GM21528 (cell line): ENCODE measurements around the gene CKLF.
A peak's percentile ranks its signal among the peaks of the same experiment; 100 is the strongest.

Source experiments
- ATAC-seq: cut with Tn5 transposase; IDR thresholded peaks from one replicate; pipeline ENCODE4 v1.9.1; 2021; ENCODE audit warnings: mild to moderate bottlenecking, moderate library complexity; ENCODE audit not compliant: unreplicated experiment, low FRiP score

CKLF gene

DNA sequence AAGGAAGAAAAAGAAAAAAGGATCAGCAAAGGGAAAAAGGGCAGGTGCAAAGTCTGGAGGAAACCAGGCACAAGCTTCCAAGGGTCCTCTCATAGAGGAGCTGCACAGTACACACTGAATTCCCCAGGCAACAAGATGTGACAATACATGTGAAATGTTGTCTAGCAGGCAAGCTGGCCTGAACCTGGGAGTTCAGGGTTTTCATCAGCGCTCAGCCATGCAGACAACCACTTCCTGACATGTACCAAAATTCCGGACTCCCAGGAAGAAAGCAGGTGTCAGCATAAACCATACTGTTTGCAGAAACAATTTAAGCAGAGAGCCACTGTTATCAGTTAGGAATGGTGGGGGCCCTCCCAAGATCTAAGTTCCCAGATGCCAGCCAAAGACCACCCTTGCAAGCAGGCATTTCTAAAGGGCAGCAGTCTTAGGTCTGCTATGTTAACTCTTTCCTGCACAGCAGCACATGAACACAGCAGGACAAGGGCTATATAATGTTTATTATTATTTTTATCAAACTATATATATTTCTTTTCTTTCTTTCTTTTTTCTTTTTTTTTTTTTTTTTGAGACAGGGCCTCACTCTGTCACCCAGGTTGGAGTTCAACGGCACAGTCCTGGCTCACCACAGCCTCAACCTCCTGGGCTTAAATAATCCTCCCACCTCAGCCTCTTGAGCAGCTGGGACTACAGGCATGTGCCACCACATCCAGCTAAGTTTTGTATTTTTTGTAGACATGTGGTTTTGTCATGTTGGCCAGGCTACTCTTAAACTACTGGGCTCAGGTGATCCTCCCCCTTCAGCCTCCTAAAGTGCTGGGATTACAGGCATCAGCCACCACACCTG, 12.5 kb upstream of the CKLF start:
- peak; percentile 66 for ATAC-seq

- no peak for ATAC-seq
Observed at GRCh38 chr16:66541388-66542355, 10.7 kb upstream of the CKLF start.

GRCh38 chr16:66542396-66542795, 10.0 kb upstream of the CKLF start:
- no peak for ATAC-seq

DNA sequence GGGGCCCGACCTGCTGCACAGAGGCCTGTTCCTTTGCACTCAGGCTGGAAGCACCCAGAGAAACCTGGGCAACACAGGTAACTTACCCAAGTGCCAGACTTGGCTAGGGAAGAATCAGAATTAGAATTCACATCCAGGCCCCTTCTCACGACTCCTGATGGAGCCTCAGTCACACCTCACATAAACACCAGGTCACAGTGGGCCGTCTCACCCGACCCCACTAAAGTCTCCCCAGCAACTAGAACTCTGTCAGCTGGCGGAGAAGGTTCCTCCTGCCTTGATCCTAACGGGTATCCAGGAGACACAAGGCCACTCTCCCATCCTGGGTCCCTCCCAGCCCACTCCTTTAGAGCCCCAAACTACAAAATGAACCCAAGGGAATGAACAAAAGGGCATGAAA, 8.8 kb upstream of the CKLF start:
- ATAC-seq, result no peak

DNA sequence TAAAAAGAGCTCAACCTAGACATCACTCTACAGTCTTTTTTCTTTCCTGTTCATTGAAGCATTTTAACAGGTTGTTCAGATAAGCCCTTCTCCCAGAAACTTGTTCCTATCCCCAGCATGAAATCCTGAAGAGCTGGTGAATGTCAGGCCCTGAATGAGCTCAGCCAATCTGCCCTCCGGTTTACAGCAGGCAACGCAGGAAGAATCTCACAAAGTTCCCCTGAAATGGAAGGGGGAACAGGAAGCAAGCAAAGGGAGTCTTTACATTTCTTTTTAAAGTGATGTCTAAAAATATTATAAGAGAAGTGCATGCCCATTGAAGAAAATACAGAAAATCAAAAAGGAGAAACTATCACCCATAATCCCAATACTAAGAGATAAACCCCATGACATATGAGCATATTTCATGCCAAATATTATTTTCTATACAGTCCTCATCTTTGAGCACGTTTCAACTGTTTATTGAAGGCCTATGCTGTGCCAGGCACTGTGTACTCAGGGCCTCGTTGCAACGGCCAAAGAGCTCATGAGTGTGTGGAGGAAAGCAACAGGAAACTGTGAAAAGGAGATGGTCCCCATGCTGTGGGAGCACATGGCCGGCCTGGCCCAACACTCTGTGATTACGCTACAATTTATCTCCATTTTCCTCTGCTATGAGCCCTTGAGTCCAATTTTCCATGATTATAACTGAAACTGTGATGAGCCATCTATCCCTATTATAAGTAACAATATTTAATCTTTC, 8.2 kb upstream of the CKLF start:
- no peak for ATAC-seq

DNA sequence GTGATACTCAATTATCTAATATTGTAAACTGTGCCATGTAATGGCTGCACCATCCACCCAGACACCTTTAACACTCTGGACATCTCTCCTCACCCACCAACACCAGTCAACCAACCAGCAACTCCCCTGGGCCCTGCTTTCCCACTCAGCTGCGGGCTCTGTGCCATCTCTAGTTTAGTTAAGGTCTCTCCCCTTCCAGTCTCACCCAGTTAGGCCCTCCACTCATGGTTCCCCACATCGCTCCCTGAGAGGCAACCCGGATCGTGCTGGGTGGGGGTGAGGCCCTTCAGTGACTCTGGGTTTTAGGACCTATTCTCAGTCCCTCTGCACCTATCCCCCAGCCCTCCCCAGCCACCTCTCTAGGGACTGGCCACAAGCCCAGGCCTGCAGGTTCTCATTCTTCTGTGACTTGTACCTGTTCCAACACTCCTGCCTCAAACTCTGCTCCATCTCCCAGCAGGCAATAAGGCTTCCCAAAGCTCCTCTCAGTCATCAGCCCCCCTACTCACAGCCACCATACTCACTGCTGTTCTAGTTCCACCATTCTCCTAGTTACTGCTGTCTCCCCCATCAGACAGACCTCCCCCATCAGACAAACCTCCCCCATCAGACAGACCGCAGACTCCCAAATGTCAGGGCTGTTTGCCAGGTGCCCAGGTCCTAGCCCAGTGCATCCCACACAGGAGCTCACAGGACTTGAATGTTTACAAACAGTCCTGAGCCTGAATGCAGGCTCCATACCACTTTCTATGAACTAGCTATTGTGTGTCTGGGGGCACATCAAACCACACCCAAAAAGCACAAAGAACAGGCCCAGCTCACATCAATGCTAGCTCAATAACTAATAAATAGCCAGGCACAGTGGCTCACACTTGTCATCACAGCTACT, 5.0 kb upstream of the CKLF start:
- ATAC-seq, result no peak

- no peak for ATAC-seq
Observed at GRCh38 chr16:66548068-66548467, 4.3 kb upstream of the CKLF start.

GRCh38 chr16:66548868-66549267, 3.5 kb upstream of the CKLF start:
- ATAC-seq, result no peak

DNA sequence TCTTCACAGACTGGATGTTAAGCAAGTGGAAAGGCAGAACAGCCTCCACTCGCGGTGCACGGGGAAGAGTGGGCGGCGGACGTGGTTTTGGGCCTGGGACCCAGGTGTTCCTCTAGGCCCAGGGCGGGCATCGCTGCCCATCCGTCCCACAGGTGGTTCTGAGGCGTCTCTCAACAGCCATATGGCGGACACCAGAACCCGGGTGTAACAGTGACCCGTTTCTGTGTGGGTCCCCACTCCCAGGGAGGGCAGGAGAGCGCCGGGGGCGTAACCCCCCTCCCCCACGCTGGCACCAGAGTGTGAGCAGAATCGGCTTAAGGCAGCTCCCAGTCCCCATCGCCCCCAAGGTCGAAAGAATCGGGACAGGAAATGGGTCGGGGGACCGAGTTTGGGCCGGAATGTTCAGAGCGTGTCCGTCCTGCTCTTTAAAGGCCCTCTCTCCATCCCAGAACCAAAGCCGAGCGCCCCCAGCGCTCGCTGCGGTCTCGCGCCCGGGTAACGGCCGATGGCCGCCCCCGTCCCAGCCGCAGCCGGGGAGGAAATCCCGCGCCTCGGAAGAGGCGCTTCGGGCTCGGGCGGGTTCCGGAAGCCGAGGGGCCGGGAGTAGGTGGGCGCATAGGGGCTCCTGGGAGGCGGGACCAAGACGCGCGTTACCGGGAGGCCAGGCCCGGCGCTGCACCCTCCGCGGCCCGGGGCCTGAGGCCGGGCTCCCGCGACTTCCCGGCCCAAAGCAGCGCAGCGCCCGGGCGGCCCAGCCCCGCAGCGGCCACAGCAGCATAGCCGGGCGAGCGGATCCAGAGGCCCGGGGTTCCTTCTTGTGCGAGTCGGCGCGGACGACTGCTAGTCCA, 2.9 kb upstream of the CKLF start, which contains the start of gene TK2:
Gene TK2, minus strand, starts transcription at position 839 of the 848 bp plus-strand sequence. Its CDS starts 61 bp downstream, at position 778.
- no peak for ATAC-seq

DNA sequence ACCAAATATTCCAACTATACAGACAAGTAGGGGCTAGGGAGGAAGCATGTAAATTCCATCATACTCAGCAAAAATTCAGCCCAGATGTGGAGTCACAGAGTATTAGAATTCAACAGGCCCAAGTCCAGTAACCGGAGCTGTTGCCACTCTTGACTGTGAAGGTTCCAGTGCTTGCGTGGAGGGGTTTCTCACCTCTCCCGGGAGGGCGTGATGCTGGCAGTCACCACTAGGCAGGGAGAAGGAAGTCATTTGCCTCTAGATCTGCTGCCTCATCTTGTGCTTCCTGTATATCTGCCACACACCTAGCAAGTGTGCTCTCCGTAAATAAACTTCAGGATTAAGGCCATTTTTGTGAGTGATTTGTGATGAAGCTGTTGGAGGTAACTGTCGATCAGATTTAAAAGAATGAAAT, 1.0 kb upstream of the CKLF start:
- ATAC-seq, result no peak

DNA sequence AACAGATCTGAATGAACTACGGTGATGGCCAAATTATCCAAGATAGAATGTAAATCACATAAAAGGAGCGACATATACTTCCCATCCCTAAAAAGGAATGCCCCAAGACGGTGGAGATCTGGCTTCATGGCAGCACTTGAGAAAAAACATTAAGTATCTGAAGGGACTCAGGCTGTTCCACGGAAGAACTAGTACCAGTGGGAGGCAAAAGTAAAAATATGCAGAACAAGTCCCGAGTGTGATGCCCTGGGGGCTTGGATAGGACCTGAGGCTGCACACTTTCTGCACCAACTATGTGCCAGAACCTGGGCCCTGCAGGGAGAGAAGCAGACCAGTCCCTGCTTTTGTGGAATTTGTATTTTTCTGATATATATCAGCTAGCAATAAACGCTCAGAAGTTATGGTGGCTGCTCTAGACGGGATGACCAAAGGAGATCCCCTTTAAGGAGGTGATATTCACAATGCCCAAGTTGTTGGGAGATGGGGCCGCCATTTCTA, 539 bp upstream of the CKLF start:
- ATAC-seq, result no peak

GRCh38 chr16:66553223-66553622, 847 bp downstream of the CKLF start:
- ATAC-seq, result no peak

- ATAC-seq, result no peak
Observed at GRCh38 chr16:66554021-66554420, 1.6 kb downstream of the CKLF start.

DNA sequence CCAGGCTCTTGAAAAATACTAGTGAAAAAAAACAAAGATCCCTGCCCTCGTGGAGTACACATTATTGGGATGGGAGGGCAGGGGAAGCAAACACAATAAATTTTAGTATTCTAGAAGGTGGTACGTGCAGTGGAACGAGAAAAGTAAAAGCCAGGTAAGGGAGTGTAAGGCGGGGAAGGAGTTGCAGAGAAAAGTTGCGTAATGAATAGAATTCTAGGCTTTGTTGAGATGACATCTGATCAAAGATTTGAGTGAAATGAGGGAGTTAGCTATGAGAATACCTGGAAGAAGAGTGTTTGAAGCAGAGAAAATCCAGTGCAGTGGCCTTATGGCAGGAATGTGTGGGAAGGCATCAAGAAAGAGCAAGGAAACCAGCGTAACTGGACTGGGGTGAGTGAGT, 2.1 kb downstream of the CKLF start:
- no peak for ATAC-seq

GRCh38 chr16:66560107-66560506, 7.7 kb downstream of the CKLF start:
- ATAC-seq, result no peak

DNA sequence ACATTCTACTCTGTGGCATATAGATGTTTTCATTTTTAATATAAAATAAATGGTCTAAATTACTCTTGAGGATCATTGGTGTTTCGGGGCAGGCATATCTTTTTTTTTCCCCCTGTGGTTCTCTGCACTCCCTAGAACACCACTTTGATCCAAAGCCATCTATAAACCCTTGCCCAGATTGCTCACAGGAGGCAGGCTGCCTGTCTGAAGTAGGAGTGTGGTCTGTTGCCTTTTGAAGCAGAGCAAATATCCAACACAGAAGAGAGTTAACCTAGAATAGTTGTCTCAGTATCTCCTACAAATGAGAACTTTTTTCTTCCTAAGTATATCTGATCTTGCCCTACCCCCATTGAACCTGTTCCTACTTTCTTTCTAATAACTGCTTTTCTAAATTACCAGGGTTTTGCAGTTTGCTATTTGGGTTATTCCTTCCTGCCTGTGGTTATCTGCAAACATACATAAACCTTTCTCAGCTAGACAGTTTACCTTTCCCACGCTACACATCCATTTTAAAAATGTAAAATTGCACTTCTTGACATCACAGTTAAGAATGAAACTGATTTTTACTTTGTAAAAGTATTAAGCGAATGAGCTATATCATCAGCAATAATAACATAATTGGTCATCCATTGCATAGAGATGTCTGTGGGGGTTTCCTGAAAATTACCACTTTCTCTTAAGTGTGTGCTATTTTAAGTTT, 9.2 kb downstream of the CKLF start:
- no peak for ATAC-seq

DNA sequence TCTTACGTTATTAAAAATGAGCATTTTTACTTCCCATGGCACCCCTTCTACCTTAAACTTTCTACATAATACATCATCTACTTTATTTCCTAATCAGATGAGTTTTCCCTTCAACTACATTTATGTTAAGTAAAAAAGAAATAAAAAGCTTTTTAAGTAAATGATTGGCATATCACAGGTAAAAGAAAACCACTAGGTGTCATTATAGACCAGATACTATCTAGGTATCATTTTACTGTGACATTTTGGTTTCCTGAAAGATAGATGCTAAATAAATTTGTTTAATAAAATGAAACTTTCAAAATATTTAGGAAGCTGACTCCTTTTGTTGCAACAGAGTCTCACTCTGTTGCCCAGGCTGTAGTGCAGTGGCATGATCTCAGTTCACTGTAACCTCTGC, 10.0 kb downstream of the CKLF start:
- ATAC-seq, result no peak

- no peak for ATAC-seq
Observed at GRCh38 chr16:66562986-66563385, 10.6 kb downstream of the CKLF start.
